CD4-positive, alpha-beta T cell treated with Interleukin-15 for 1 hour (primary cell): Measurements from ENCODE around the gene FMN2.

Experiments used
- DNase-seq: peaks from one replicate; pipeline ENCODE4 v3.0.0-alpha.2; 2020

Gene FMN2

DNA sequence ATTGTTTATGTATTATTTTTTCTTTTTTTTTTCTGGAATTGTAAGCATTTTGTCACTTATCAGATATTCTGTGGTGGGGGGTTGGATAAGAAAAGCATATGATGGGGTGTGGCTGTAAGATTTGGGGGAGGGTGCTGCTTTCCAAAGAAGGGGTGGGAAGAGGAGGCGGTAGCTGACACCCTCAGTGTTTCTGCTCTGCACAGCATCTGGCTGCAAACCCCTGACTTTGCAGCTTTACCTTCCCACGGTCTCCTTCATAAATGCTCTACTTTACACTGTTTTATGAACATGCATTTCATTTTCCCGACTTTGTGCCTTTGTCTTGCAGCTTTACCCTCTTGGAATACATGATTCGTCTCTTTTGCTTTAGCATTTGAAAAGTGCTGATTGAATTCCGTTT lies 7.6 kb downstream of the FMN2 start:
- DNase-seq = no peak

DNA sequence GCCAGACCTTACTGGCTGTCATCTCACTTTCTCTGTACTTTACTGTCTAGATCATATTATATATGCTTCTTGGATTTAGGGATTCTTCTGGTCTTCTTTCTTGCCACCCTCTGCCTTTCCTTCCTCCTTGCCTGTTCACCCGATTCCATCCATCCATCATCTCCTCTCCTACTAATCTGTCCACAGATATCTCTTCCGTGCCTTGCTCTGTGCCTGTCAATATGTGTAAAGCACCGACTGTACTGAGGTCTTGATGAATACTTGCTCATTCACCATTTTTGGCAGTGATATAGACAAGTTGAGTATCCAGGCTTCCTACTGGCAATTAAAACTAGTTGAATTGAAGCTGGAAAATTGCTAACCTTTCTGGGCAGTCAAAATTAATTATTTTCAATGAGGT lies 8.1 kb downstream of the FMN2 start:
- no peak for DNase-seq

DNA sequence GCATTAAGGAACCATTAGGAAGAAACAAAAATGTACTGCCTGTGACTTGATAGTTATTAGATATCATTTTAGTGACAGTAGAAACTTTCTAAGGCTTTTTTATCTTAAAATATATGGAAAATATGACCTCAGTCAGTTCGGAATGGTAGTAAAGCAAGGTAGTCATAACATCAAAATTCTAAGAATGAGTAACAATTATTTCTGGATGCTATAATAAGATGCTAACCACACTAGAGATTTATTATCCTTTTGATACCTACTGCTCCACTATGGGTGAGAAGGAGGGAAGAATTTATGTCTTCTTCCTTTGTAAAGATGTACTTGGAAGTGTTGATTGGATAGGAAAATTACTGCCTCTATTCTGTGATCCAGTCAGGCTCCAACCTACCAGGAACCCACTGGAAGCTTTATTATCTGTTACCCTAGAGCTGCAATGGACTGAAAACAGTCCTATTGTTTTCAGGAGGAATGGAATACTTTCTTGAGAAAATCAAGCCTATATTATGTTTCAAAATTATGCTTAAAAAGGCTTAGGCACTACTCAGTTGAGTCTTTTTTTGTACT lies 8.8 kb downstream of the FMN2 start:
- DNase-seq = no peak

DNA sequence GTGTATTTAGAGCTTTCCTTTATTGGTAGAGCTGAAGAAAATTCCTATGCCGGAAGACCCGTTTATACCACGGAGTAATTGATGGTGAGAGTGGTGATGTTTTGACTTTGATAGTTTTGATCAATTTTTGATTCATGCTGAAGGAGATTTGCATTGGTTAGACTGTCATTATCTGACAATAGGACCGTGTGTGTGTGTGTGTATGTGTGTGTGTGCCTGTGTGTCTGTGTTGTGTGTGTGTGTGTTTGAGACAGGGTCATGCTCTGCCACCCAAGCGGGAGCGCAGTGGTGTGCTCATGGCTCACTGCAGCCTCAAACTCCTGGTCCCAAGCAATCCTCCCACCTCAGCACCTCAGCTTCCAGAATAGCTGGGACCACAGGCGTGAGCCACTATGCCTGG lies 9.6 kb downstream of the FMN2 start:
- no peak for DNase-seq

DNA sequence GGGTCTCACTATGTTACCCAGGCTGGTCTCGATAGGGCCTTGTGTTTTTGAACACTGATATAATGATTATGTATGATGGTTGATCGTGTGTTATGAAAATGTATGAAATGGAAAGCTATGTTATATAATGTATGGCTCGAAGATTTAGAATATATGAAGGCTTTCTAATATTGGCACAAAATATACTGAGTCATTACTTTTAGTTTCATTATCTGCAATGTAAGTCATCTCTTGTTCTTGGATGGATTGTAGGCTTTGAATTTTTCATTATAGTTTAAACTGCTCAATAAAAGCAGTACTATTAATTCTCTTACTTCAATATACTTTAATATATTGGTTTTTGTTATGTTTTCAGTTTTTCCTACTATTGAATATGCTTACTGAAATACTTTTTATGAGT lies 10.1 kb downstream of the FMN2 start:
- no peak for DNase-seq

DNA sequence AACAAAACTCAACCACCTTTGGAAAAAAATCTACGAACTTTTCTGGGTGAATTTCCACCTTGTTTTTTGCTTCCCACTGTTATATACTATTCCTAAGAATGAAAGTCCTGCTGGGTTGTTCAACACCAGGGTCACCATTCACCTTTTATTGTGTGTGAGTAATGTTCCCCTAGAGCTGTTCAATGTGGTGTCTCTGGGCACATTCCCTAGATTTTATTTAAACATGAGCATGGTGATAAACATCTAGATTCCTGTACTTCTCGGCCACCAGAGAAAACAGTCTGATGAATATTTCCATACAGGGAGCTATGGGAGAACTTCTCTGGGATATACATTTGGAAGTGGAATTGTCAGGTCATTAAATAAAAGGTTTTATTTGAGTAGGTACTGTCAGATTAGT lies 13.0 kb downstream of the FMN2 start:
- DNase-seq = no peak

DNA sequence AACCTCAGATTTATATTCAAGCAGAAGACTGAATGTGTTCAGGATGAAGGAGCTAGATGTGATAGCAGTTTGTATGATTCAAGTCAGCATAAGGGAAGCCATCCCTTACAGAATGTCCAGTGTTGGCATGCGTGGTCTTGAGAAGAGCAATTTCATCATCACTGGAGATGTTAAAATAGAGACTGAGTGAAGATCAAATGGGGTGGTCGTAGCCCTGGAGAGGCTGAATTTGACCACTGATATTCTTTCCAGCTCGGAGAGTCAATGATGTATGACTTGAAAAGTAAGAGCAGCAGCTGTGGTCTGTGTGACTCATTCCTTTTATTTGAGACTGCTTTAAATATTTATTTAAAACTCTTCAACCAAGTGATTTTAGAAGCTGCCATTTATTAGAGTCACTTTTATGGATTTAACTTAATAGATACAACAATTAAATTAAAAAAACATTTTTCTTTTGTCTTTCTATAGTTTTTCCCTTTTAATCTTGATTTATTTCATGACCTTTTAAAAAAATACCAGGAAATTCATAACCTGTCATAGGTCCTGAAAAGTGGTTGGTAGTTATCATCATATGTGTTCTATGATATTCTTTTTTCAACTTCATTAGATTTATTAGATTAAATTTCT lies 15.5 kb downstream of the FMN2 start:
- DNase-seq = no peak

DNA sequence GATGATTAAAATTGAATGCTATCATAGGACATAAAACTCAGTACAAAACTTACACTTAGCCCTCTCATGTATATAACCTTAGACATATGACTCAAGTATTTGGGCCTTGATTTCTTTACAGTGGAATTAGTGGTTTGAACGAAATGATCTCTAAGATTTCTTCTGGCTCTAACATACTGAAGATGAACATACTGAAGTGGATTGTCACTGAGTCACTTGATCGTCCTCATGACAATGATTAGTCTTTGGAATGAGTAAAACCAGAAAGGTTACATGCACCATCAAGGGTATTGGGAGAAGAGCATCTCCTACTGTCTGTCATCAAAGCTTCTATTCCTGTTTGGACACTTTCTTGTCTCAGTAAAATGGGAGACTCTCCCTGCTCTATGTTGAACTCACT lies 17.4 kb downstream of the FMN2 start:
- DNase-seq = no peak

DNA sequence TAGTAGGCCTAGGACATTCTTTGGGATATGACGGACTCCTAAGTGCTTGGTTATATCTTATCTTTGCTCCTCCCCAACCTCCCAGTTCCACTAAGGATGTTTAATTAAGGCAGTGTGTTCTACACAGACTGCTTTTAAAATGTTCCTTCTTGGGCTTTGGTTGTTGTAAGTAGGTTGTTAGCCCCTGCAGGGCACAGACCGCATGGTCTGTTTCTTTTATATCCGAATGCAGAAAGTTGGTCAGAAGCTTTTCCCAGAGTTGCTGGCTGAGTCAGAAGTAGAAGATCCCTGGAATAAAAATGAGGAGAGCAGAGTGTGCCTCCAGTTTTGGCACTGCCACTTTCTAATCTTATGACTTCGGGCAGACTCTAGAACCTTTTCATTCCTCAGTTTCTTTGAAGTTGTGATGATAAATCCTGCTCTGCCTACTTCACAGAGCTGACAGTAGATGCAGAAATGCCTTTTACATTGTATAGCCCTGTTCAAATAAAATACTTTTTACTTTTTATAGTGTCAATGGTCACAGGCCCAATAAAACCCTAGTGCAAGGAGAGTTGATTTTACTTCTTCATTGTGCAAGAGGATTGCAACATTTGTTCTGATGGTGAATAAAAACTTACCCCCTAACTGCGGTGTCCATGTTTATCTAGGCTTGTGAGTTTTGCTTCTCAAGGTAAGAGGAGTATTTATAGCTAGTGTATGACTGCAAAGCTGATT lies 18.4 kb downstream of the FMN2 start:
- DNase-seq = no peak

DNA sequence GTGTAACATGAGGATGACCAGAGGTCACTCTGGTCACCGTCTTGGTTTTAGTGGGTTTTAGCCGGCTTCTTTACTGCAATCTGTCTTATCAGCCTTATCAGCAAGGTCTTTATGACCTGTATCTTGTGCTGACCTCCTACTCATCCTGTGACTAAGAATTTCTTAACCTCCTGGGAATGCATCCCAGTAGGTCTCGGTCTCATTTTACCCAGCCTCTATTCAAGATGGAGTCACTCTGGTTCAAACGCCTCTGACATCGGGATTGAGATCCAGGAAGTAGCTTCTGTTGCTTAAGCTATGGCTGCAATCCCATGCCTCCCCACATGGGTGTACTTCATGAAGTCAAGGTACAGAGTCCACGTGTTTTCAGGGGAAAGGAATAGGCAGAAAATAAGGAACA lies 19.9 kb downstream of the FMN2 start:
- no peak for DNase-seq

DNA sequence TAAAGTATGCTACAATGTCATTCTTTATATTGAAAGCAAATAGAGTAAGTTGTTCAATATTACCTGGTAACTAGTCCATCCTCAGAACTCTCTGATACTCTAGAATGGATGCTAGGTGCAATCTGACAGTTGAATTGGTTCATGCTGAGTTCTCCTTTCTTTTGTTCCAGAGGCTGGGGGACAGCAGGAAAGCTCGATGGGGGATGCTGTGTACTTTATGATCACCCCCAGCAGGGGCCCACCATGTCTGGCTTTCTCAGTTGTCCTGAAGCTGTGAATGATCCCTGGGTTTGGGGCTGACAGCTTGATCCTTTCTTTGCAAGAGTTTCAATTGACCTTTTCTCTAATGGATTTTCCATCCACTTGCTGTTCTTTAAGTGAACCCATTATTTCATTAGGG lies 22.5 kb downstream of the FMN2 start:
- DNase-seq = no peak

DNA sequence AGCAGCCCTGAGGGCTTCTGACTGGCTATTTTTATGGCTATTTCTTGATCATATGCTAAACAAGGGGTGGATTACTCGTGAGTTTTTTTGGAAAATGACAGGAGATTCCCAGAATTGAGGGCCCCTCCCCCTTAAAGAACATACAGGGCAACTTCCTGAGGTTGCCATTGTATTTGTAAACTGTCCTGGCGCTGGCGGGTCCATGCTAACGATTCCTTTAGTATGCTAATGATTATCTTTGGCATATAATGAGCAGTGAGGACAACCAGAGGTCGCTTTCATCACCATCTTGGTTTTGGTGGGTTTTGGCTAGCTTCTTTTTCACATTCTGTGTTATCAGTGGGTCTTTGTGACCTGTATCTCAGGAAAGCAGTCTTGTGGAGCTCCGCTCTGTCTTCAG lies 24.1 kb downstream of the FMN2 start:
- DNase-seq = no peak

DNA sequence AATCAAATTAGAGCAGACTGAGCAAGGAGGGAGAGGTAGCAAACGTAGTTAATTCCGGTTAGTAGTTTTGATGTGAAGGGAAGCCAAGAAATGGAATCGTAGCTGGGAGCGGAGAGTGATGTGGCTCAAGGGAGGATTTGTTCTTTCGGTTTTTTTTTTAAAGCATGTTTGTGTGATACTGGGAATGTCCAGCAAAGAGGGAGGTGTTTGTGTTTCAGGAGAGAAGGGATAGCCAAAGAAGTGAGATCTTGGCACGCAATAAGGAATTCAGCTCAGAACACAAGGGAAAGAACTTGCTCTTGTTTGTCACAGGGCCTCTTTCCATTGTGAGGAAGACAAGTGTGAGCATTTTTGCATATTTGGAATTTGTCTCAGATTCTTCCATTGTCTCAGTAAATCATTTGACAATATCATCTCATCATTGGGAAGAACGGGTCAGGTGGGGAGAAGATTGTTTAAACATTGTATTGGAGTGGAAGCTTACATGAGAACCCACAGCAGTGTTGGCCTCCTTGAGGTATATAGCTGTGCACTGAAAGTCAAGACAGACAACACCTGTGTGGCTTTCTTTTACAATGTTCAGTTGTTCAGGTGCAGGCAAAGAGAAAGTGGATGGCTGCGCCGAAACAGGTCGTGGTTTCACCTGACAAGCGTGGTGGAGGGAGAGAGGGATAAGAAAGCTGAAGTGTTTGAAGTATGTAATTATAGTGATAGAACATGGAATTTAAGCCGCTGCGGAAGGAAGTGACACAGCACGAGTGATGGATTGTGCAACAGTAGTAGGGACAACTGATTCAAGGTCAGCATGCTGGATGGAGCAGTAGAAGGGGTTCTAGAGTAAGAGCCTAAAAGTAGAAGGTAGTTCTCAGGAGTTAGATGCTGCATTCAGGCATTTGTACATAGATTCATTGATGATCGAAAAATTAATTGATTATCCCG lies 25.4 kb downstream of the FMN2 start:
- DNase-seq = no peak

DNA sequence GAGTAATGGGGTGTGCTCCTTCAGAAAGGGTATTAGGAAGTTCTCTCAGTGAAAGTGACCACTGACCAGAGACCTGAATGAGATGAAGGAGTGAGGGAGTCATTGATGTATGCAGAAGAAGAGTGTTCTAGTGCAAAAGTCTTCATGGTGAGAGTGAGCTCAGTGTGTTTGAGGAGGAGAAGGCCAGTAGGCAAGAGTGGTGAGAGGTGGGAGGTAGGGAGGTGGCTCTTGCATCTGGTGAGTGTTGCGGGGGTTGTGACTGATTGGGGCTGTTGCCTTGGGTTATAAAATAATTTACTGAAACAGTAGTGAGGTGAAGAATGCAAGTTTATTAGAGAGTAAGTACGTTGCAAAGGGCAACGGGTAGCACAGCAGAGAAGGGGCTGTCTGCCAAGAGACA lies 26.2 kb downstream of the FMN2 start:
- DNase-seq = no peak

DNA sequence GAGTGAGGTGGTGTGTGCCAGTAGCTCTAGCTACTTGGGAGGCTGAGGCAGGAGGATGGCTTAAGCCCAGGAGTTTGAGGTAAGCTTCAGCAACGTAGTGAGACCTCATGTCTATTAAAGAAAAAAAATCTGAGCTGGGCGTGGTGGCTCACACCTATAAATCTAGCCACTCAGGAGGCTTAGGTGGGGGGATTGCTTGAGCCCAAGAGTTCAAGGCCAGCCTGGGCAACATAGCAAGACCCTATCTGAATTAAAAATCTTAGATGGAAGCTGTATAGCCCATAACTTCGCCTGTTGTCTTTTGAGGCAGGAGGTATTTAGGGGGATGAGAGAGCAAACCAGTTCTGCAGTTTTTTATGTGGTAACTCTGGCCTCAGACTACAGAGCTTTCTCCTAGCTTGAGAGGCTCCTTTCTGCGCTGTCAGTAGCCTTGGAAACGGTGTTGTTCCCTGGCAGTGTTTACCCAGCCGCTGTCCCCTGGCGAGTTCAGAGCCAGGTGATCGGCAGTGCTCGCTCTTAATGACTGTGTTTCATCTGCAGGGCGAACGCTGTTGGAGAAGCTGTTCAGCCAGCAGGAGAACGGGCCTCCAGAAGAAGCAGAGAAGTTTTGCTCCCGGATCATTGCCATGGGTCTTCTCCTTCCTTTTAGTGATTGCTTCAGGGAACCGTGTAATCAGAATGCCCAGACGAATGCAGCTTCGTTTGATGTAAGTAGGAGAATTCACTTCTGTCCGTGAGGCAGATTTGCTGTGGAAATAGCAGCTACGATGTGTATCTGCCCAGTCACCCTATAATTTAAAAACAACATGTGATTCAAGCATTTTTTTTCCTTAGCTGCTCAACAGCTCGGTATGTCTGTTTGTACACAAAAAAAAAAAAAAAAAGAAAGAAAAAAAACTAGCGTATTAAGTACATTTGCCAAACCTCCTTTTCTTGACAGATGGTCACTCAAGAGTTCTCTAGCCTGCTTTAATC lies 31.2 kb downstream of the FMN2 start:
- no peak for DNase-seq

DNA sequence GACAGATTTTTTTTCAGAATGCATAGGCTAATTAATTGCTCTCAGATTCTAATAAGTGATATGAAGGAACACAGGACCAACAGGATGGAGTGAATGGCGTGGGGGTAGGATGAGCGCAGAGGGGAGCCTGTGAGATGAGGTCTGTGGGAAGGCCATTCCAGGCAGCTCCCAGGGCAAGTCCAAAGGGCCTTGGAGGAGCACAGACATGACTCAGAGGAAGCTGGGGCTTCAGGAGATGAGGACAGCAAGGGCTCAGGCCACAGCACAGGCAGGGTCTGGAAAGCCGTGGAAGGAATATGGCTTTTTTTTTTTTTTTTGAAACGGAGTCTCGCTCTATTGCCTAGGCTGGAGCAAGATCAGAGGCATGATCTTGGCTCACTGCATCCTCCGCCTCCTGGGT lies 35.1 kb downstream of the FMN2 start:
- DNase-seq = no peak

DNA sequence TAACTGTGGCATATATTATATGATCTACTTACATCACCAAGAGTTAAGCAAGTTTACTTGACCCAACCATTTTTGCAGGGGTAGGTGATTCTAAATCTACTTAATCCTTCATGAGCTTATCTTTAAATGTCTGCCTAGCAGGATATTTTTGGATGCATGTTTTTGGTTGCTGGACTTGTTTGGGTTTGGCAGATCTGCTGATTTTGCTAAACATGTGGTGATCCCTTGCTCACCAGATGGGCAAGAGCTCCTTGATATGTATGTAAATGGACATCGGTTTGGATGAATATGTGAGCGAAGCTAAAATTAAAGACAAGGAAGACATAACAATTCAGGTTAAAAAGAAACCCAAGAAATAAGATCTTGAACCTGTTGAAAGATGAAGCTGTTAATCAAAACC lies 36.7 kb downstream of the FMN2 start:
- DNase-seq = no peak

DNA sequence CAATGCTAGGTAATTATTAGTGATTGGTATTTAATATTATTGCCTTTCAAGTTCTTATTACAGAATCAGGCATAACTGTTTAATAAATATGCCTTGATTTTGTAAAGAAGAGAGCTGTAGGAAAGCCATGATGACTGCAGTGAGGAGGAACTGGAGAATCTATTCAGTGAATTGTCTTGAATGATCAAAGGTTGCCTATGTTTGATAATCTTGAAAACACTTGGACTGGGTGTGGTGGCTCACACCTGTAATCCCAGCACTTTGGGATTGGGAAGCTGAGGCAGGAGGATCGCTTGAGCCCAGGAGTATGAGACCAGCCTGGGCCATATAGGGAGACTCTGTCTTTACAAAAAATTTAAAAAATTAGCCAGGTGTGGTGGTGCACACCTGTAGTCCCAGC lies 42.4 kb downstream of the FMN2 start:
- DNase-seq = no peak

DNA sequence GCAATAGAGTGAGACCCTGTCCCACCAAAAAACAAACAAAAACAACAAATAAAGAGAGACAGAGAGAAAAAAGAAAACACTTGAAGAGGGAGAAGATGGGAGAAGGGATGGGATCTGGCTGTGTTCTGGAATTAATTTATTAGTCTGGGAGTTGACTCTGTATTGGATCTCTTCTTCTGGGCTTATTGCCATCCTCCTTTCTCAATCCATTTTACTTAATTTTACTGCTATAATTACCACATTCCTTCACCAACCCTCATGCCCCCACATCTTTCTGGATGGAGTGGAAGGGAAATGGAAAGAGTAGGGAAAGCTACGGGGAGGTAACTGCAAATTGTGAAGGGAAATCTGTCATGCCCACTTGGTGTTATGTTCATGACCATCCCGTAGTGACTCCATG lies 42.9 kb downstream of the FMN2 start:
- no peak for DNase-seq

DNA sequence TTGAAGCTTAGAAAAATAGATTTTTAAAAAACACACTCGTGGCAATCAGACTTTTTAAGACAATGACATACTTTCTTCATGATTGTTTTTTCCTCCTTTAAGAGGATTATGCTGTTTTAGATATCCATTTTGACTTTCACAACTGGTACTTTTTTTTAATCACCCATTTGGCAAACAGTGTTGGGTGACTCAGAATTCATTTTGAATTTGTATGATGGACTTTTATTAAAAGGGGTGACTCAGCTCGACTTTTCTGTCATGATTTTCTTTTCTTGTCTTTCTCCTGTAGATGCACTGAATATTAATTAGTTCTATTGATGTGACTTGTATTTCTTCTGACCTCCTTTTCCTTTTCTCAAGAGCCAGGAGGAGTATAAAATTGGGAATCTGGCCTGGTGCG lies 44.7 kb downstream of the FMN2 start:
- DNase-seq = no peak

DNA sequence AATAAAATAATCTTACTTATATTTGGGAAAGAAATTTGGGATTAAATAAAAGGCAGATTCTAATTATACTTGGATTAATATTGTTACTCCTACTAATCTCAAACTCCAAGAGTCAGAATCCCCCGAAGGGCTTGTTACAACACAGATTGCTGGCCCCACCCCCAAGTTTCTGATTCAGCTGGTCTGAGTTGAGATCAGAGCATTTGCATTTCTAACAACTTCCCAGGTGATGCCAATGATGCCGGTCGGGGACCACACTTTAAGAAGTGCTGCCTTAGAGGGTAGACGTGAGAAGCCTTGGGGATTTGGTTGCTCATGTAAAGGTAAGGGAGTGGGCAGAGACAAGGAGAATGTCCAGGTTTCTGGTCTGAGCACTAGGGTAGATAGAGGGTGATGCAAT lies 47.2 kb downstream of the FMN2 start:
- DNase-seq = no peak

DNA sequence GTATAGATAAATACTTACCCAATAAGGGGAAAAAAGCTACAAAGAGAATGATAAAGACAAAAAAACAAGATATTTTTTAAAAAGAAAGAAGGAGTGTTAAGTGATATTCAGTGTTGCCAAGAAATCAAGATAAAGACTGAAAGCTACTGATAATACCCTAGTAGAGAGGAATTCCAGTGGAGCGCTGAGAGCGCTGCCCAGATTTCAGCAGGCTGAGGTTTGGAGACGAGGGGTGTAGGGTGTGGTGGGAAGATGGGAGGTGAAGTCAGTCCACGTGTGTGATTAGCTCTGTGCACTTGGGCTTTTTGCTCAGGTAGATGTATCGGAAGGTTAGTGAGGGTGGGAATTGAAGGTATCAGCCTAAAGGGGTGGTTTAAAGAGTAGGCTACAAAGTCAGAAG lies 47.8 kb downstream of the FMN2 start:
- DNase-seq = no peak

DNA sequence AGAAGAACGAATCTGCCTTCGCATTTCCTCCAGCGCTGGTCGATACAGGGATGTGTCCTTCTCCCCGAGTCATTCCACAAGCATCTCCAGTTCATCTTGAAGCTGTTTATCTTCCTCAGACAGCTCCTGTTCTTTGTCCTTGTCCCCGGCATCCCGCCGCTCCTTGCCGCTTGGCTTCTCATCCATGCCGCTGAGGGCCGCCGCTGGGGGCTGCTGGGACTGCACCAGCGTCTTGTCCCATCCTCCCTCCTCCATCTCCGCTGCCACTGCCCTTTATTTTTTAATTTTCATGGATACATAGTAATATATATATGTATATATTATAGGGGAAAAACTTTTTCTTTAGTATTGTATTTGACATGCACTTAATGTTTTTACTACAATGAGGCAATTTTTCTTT lies 53.4 kb downstream of the FMN2 start:
- DNase-seq = no peak
